Measurements from ENCODE around the gene RTEL1.

RTEL1 gene

GRCh38 chr20:63744158-63744557 lies 86.0 kb downstream of the RTEL1 start:
- DNase-seq (ENCODE audit: low read depth, low spot score) = no peak
- TF ChIP-seq, protein P1, sequence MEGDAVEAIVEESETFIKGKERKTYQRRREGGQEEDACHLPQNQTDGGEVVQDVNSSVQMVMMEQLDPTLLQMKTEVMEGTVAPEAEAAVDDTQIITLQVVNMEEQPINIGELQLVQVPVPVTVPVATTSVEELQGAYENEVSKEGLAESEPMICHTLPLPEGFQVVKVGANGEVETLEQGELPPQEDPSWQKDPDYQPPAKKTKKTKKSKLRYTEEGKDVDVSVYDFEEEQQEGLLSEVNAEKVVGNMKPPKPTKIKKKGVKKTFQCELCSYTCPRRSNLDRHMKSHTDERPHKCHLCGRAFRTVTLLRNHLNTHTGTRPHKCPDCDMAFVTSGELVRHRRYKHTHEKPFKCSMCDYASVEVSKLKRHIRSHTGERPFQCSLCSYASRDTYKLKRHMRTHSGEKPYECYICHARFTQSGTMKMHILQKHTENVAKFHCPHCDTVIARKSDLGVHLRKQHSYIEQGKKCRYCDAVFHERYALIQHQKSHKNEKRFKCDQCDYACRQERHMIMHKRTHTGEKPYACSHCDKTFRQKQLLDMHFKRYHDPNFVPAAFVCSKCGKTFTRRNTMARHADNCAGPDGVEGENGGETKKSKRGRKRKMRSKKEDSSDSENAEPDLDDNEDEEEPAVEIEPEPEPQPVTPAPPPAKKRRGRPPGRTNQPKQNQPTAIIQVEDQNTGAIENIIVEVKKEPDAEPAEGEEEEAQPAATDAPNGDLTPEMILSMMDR (IDR thresholded peaks at IDR 0.05; ENCODE audit: insufficient read depth, low read length, missing control alignments) = no peak
- H3K4me3 ChIP-seq (ENCODE audit: low read depth, low read length) = no peak overlapping the region
- POLR2A ChIA-PET = no interaction called here
- CTCF ChIA-PET = interaction anchor here (2.2 kb wide), 1 partner anchor 31 kb away, joined by 9 read pairs; no protein-coding TSS in a partner anchor

GRCh38 chr20:63744574-63745423 lies 86.7 kb downstream of the RTEL1 start:
- H3K4me3 ChIP-seq (ENCODE audit: low read depth, low read length) = no peak overlapping the region
- TF ChIP-seq, protein P1 (IDR thresholded peaks at IDR 0.05; ENCODE audit: insufficient read depth, low read length, missing control alignments) = no peak
- POLR2A ChIA-PET = interaction anchor here (1.2 kb wide), 1 partner anchor 9 kb away, joined by 3 read pairs; no protein-coding TSS in a partner anchor
- CTCF ChIA-PET = interaction anchor here (2.2 kb wide), 1 partner anchor 30 kb away, joined by 9 read pairs; no protein-coding TSS in a partner anchor
- no peak for DNase-seq (ENCODE audit: low read depth, low spot score)

DNA sequence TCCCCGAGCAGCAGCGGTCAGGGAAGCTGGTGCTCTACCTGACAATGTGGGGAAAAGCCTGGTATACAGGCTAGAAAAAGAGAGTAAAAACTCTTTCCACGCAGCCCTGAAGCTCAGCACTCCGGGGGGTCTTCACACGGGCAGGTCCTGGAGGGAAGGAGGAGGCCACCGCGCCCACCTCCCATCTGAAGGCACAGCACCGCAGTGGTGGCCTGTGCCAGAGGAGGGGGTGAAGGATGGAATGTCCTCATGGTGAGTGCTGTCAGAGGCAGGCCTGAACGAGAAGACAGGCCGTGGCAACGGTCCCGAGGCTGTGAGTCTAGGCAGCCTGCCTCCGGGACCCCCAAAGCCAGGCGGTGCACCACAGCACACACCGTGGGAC lies 87.3 kb downstream of the RTEL1 start:
- DNase-seq (ENCODE audit: low read depth, low spot score) = no peak
- POLR2A ChIA-PET = interaction anchor here (0.7 to 1.2 kb wide), 2 partner anchors 10 to 83 kb away, joined by 3 read pairs; no protein-coding TSS in a partner anchor
- no peak overlapping the region for H3K4me3 ChIP-seq (ENCODE audit: low read depth, low read length)
- TF ChIP-seq, protein P1 (IDR thresholded peaks at IDR 0.05; ENCODE audit: insufficient read depth, low read length, missing control alignments) = no peak
- CTCF ChIA-PET = no interaction called here

Measured in AG04449 (cell line).